GM19324 (cell line): ENCODE results near the gene YIF1A.
"Not testable (repeated sequence)": the region's sequence is repeated elsewhere in the genome, so short reads cannot be mapped to it uniquely, and the experiment has no call there.

Experiments used
- ATAC-seq: cut with Tn5 transposase; IDR thresholded peaks from one replicate; pipeline ENCODE4 v1.9.1; 2021; ENCODE audit warnings: mild to moderate bottlenecking, moderate library complexity; ENCODE audit not compliant: unreplicated experiment, low FRiP score

Gene YIF1A

DNA sequence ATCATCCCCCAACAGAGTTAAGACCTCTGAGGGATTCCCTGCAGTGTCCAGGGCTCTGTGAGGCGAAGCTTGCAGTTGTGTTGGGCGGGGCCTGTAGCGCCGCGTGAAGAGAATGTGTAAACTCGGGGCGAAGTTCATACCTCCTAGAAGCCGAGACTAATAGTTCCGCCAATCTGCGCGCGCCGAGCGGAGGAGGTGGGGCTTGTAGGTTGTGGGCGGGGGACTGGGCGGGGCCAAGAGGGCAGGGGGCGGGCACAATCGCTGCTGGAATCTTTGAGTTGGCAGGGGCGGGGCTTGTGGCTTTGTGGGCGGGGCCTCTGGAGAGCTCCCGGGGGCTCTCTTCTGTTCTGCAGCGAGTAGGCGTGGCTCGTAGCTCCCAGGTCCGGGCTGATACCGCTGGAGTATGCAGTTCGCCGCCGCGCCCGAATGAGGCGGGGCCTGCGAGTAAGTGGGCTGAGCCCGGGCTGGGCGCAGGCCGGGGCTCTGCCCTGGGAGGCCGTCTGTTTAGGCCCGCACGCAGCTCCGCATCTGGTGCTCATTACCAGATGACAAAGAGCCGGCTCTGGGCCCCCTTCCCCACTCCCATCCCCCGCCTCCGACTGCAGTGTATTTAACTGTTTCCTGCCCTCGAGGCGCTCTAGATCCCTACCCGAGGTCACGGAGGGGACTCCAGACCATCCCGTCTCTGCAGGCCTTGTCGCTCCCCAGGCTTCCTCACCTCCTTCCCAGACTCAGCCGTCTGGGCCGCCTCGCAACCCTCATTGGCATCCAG, 23.8 kb upstream of the YIF1A start:
- peak; percentile 43 for ATAC-seq

DNA sequence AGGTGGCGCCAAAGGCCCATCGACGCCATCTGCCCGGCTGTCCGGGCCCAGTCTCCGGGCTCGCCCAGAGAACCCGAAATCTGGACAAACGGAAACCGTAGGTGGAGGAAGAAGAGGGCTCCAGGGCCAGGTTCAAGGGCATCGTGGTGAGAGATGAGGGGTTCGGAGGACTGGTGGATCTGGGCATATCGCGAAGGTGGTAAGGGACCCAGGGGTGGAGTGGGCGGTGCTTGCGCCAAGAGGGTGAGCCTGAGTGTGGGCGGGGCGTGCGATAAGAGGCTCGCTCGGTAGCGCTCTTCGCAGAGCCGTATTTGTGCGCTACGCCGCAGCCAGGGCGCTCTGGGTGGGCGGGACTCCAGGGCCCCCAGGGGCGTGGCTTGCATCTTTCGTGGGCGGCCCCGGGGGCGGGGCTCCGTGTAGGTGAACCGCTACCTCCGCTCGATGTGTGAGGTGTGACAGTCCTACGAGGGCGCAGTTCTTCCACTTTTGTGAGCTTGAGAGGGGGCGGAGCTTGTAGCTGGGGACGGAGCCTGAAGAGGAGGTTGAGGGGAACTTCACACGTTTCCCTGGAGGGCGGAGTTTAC, 23.1 kb upstream of the YIF1A start:
- ATAC-seq = peak; percentile 69

DNA sequence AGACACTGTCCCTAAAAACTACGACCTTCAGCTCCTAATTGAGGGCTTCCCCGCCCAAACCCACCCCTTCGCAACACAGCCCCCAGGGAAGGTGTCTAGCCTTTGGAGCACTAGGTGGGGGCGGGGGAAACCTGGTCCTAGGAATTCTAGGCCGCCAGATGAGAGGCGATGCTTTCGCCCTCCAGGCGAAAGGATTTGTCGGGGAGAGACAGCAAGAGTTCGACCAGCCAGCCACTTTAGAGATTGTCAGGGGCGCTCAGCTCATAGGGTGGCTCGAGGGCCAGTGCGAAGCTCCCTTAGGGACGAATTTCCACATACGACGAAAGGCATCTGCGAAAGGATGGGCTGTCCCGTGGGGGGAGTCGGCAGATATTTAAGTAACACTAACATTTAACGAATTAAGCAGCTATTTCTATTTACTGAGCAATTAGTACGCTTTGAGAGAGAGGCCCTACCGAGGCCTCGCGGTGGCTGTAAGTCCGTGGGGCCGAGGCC, 22.6 kb upstream of the YIF1A start:
- ATAC-seq = no peak

DNA sequence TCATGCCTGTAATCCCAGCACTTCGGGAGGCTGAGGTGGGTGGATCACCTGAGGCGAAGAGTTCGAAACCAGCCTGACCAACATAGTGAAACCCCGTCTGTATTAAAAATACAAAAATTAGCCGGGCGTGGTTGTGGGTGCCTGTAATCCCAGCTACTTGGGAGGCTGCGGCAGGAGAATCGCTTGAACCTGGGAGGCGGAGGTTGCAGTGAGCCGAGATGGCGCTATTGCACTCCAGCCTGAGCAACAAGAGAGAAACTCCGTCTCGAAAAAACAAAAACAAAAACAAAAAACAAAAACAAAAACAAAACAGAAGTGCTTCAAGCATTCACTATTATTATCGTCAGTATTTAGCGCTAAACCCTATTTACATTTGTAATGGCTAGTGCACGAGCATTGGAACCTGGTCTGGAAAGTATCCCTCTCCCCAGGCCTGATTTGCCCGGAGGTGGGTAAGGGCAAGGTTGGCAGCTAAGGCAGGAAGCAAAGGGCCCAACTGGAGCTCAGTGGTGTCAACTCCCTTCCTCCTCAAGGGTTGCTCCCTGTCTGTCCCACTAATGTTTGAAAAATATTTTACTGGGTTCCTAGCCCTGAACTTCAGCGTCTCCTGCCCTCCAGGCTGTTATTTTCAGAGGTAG, 22.0 kb upstream of the YIF1A start:
- not testable (repeated sequence) for ATAC-seq

DNA sequence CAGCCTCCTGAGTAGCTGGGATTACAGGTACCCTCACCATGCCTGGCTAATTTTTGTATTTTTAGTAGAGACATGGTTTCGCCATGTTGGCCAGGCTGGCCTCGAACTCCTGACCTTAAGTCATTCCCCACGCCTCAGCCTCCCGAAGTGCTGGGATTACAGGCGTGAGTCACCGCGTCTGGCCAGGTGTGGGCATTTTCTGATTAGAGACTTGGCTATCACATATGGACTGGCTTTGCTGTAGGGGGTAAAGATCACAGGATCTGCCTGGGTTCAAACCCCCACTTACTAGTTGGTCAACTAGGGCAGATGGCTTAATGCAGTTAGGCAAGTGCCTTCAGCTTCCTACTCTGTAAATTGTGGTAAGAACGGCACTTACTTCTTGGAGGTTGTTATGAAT, 21.4 kb upstream of the YIF1A start:
- ATAC-seq = no peak

DNA sequence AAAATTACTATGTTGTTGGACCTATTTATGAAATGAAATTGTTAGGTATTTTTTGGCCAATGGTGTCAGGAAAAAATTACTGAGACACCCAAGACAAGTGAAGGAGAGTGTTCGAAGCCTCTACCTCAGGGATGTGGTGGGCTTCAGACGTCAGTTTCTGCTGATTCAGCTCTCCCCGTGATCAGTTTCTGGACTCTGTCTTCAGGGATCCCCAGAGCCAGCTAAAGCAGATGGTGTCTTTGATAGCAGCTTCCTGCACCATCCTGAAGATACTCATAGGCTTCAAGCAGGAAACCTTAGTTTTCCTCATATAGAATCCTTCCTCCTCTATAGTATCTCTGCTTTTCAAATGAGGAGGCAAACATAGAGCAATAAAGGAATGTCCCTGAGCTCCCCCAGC, 20.5 kb upstream of the YIF1A start:
- no peak for ATAC-seq

DNA sequence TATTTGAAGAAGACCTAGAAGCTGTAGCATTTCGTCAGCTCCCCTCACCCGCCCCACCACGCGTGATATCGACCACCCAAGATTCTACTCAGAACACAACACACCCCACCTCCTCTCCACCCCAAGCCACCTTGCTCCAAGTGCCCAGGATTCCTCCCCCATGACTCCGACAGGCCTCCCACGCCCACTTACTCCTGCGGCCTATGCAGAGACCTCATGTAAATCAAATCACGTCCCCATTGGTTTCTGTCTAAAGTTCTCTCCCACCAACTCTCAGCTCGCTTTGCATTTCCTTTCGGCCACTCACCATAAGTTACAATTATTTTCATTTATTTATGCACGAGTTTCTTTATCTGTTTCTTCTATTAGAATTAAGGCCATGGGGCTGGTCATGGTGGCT, 13.7 kb upstream of the YIF1A start:
- ATAC-seq = no peak

DNA sequence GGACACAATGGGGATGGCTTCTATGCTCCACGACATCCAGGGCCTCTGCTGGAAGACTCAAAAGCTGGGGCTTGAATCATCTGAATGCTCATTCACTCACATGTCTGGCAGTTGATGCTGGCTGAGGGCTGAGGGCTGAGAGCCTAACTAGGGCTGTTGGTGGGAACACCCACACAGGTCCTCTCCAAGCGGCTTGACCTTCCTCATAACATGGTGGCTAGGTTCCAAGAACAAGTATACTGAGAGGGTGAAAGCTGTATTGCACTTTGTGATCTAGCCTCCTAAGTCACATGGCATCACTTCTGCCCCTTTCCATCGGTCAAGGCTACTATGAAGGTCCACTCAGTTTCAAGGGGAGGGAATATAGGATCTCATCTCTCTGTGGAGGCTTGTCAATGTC, 10.2 kb upstream of the YIF1A start:
- no peak for ATAC-seq

DNA sequence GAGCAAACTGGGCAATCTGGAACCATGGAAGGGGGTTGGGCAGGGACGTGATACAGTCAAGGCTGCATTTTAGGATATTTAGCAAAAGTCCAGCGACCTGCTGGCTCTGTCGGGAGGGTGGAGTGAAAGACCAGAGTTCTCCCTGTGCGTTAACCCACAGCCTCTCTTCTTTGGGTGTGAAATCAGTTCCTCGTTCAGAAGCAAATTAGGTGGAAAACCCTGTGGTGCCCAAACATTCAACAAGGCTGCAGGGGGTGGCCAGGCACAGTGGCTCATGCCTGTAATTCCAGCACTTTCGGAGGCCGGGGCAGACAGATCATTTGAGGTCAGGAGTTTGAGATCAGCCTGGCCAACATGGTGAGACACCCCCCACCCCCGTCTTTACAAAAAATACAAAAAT, 8.7 kb upstream of the YIF1A start:
- no peak for ATAC-seq

DNA sequence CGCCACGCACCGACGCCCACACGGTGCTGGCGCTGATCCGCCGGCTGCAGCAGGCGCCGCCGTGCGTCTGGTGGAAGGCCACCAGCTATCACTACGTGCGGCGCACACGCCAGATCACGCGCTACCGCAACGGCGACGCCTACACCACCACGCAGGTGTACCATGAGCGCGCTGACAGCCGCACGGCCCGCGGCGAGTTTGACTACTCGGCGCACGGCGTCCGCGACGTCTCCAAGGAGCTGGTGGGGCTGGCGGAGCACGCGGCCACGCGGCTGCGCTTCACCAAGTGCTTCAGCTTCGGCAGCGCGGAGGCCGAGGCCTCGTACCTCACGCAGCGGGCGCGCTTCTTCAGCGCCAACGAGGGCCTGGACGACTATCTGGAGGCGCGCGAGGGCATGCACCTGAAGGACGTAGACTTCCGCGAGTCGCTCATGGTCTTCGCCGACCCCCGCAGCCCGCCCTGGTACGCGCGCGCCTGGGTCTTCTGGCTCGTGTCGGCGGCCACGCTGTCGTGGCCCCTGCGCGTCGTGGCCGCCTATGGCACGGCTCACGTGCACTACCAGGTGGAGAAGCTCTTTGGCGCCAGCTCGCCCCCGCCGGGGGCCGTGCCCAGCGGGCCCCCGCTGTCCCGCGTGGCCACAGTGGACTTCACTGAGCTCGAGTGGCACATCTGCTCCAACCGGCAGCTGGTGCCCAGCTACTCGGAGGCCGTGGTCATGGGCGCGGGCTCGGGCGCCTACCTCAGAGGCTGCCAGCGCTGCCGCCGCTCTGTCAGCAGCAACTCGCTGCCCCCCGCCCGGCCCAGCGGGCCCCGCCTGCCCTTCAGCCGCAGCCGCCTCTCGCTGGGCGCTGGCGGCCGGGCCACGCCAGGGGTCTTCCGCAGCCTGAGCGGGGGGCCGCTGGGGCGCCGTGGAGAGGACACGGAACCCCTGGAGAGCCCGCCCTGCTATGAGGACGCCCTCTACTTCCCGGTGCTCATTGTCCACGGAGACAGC, 6.0 kb upstream of the YIF1A start:
- ATAC-seq = no peak

DNA sequence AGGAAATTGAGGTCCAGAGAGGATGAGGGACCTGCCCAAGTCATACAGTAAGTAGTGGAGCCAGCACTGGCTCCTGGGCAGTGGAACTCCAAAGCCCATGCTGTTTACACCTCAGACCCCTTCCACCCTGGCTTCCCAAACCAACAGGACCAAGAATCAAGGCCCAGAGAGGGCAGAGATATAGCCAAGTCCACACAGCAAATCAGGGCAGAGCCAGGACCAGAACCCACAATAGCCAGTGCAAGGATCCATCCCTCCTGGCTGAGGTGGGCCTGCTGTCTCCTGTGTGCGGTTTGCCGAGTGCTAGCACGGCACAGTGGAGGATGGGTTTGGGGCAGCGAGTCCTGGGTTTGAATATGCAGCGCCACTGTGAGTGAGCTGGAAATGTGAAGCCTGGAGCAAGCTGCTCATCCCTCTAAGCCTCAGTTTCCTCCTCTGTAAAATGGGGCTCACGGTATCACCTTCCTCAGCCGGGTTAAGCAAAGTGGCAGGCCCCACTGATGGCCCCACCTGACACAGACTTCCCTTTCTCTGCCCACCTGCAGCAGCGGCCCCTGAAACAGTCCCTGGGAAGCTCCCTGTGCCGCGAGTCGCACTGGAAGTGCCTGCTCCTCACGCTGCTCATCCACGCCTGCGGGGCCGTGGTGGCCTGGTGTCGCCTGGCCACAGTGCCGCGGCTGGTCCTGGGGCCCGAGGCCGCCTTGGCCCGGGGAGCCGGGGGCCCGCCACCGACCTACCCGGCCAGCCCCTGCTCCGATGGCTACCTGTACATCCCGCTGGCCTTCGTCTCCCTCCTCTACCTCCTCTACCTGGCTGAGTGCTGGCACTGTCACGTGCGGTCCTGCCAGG, 5.1 kb upstream of the YIF1A start:
- ATAC-seq = no peak

DNA sequence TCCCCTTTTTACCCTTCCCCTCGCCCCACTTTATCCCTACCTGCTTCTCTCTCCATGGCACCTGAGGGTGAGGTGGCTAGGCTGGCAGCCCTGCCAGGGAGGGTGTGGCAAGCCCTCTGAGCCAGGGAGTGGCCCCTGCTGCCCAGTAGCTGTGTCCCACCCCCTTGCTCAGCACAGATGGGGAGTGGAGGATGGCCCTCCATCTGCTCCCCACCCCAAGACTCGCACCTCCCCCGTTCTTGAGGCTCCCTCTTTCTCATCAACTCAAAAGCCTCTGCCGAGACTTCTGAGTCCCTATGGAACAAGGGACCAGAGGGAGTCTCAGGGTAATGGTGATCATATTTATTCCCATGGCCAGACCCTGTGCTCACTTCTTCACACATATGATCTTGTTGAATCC, 4.4 kb upstream of the YIF1A start:
- ATAC-seq = no peak

DNA sequence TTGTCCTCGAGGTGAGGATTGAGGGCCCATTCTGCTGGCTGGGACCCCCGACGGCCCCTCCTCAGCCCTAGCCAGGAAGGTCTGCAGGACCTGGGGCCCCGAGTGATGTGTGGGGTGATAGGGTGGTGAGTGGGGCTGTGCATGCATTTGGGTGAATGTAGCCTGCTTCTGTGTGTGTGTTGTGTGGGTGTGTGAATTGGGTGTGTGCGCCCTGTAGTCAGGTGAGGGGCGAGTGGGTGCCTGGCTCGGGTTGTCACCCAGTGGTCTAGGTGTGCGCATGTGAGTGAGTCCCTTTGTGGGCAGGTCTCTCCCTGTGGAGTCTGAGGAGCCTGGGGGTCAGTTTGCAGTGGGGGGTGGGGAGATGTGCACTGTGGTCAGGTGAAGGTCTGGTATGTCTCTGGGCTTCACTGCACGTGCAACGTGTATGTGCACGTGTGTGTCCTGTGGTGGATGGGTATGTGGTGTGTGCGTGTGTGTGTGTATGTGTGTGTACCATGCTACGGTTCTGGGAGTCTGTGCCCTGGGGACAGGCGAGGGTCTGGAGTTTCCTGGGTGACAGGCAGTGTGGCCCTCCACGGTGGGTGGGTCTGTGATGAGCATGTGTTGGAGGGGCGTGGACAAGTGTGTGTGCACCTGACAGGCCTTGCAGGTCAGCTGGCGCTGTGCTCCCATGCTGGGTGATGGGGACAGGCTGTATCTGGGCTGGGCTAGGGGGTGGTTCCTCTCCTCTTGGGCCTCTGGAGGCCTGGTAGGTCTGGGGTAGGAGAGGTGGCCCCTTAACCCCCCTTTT, 3.8 kb upstream of the YIF1A start:
- ATAC-seq = no peak

DNA sequence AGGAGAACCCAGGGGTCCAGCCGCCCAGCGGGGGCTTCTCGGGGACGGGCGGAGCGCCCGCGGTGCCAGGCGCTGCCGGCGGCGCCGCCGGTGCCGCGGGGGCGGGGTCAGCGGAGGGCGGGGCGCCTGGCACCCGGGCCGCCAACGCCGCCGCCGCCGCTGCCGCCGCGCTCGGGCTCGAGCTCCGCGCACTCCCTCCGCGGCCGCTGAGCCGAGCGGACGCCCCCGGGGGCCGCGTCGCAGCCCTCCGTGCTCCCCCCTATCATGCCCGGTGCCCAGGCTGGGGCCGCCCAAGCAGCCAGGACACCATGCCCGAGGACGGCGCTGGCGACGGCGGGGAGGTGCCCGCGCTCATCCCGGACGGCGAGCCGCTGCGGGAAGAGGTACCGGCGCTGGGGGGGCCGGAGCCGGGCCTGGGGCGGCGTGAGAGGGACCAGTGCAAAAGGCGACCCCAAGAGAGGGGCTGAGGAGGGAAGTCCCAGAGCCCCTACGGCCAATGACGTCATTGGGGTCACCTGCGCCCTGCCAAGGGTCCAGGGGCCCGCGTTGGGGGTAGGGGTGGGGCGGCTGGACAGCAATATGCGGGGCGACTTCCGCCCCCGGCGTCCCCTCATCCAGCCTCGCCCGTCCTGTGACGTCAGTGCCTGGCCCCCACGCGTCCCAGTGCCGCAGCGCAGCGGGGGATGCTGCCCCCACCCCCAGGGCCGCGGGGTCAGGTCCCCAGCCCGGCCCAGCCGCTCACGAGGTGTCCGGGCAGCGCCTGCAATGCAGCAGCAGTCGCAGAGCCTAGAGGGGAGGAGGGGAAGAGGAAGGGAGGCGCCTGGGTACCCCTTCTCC, 3.0 kb upstream of the YIF1A start, which contains the start of gene TMEM151A:
Gene TMEM151A (plus strand): TSS at position 189 of the 837 bp plus-strand sequence. CDS start 120 bp downstream, at position 309.
- no peak for ATAC-seq

DNA sequence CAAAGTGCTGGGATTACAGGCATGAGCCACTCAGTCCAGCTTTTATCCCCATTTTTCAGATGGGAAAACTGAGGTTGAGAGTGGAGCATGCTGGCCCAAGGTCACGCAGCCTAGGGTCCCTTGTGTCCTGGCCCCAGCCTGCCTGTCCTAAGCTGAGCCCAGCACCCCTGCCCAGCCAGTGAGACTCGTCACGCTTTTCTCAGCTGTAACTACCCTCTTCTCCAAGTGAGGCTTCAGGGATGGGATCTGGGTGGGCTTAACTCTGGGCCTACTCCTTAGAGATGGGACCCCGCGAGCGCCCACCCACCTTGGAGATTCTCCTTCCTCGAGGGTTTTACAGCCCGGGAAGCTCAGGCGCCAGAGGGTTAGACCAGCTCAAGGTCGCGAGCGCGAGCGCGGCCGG, 2.4 kb upstream of the YIF1A start:
- no peak for ATAC-seq

DNA sequence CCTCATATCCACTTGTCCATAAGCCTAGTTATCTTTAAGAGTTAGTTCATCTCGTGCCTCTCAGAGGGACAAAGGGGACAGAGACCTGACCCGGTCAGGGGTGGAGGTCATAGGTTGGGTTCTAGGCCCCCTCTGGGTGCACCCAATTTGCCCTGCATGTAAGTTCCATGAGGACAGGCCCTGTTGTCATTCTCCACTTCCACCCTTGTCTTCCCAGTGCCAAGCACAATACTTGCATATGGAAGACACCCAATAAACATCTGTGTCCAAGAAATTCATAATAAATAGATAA, 1.3 kb upstream of the YIF1A start:
- ATAC-seq = no peak

DNA sequence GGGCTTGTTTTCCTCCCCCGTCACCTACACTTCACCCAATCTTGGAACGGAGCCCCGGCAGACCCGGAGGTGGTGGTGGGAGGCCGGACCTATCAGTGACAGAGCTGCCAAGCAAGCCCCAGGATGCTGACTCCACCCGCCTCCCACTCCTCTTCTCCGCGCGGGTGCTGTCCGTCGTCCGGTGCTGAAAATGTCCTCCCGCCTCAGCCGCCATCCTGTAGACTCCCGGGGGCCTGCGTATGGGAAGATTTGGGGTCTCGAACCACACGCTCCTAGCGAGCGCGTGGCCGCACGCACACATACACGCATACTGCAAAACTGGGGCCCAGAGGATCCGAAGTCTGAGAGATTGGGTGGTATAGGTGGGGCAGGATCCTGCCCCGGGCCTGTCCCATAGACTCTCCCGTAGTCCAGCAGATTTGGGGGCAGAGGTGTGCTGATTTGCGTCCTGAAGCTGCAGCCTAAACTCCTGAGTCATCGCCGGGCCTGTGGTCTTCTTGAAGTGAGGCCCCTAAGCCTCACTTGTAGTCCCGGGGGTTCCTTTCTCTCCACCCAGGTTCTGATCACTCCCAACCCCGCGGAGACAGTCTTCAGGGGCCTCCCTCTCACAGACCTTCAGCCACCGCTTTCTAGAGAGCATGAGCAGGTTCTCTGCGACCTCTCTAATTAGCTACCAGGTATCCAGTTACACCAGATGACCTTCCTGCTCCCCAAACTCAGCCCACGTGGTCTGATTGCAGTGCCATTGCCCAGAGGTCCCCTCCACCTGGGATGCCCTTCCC, 796 bp upstream of the YIF1A start:
- peak; percentile 34 for ATAC-seq
